ENCODE results near the gene CYP11A1.

DNA sequence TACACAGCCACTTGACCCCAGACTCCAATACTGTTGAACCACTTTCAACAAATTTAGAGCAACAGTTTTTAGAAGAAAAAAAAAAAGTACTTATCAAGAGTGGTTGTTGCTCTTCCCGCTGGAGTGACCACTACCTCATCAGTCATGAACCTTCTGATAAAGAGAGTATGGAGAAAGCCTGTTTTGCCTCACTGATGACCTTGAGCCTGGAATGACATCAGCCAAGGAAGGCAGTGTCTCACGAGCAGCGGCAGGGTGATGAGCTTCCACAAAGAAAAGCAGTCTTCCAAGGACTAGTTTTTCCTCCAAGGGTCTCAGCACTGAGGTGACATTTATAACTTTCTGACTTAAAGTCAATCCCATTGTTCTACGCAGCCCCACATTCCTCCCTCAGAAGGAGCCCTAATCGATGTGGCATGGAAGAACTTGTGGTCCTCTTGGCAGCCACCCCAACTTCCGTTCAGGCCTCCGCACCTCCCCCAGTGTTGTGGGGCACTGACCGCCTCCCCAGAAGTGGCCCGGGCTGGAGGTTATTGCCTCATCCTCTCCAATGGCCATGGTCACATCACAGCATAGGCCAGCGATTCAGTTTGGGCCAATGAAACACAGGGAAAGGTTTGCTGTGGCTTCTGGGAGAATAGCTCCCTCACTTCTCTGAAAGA, 1.8 kb upstream of the CYP11A1 start:
- TF ChIP-seq POLR2A (IDR thresholded peaks at IDR 0.05; ENCODE audit: low read depth, low read length) (no peak), POLR2AphosphoS5 (IDR thresholded peaks at IDR 0.05; ENCODE audit: low read depth, low read length) (no peak), TAF1 (IDR thresholded peaks at IDR 0.05; ENCODE audit: low read depth, low read length) (no peak)
